ENCODE data around the gene PLAGL1. TPM values are rescaled to one million over a fixed set of nuclear protein-coding genes. Genes with fewer than 3 reads are reported as not detected.

The PLAGL1 gene
- polyA plus RNA-seq, 2 of the 4 experiments (the other 2 are of a cell fraction) = 4.7 to 8.2 TPM

- POLR2A ChIA-PET = no interaction called here
- 41% methylated on average over 2 of the region's 2 CpGs for WGBS (ENCODE audit: missing lambda C conversion rate)
- DNase-seq (ENCODE audit: low read depth in 1 of 2, low spot score in 1 of 2) (no peak), ATAC-seq (no peak), FAIRE-seq (no peak)
- no peak overlapping the region for H3K4me3 ChIP-seq
- no peaks in the 10 kb centered on the region for H3K4me1 ChIP-seq
- CTCF ChIA-PET = interaction anchor here (0.6 kb wide), 1 partner anchor 988 kb away, joined by 3 read pairs; no protein-coding TSS in a partner anchor
- TF ChIP-seq, protein P1, sequence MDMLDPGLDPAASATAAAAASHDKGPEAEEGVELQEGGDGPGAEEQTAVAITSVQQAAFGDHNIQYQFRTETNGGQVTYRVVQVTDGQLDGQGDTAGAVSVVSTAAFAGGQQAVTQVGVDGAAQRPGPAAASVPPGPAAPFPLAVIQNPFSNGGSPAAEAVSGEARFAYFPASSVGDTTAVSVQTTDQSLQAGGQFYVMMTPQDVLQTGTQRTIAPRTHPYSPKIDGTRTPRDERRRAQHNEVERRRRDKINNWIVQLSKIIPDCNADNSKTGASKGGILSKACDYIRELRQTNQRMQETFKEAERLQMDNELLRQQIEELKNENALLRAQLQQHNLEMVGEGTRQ (IDR thresholded peaks at IDR 0.05) = no peak
- TF ChIP-seq RAD21 (conservative IDR thresholded peaks at IDR 0.05 in 1 of 2, IDR thresholded peaks at IDR 0.05 in 1 of 2) = no peak
- no peak for TF ChIP-seq CHD4 (IDR thresholded peaks at IDR 0.05; ENCODE audit: borderline replicate concordance)
- no peak overlapping the region for H3K27ac ChIP-seq
- H3K4me2 ChIP-seq = no peak overlapping the region
- no peaks in the 10 kb centered on the region for H3K9me3 ChIP-seq
These were observed 25.1 kb downstream of the PLAGL1 start for GRCh38 chr6:143982968-143983367.

- 94% methylated on average over 1 of the region's 1 CpG for WGBS (ENCODE audit: missing lambda C conversion rate)
- ATAC-seq = no peak
These were observed 27.1 kb downstream of the PLAGL1 start for GRCh38 chr6:143980921-143981320.

More at GRCh38 chr6:143980921-143981320, 27.1 kb downstream of the PLAGL1 start:
- Histone ChIP-seq H3K27ac (no peak overlapping the region), H3K4me2 (no peak overlapping the region), H3K4me1 (no peaks in the 10 kb centered on the region), H3K9me3 (no peaks in the 10 kb centered on the region), H3K4me3 (no peak overlapping the region)
- no peak for DNase-seq (ENCODE audit: low read depth in 1 of 2, low spot score in 1 of 2)
- POLR2A ChIA-PET = no interaction called here
- CTCF ChIA-PET = interaction anchor here (1.8 kb wide), 1 partner anchor 405 kb away, joined by 5 read pairs; no protein-coding TSS in a partner anchor
- no peak for TF ChIP-seq PHF8 (IDR thresholded peaks at IDR 0.05; ENCODE audit: borderline replicate concordance, low read depth)
- TF ChIP-seq, protein P1 (IDR thresholded peaks at IDR 0.05) = no peak
- TF ChIP-seq JUNB (IDR thresholded peaks at IDR 0.05) = no peak
- no peak for TF ChIP-seq RNF2 (IDR thresholded peaks at IDR 0.05; ENCODE audit: borderline replicate concordance, low read depth)
- no peak for TF ChIP-seq RARB (CRISPR knock-in tag; IDR thresholded peaks at IDR 0.05)
- TF ChIP-seq HEYL (CRISPR knock-in tag; IDR thresholded peaks at IDR 0.05) = no peak
- TF ChIP-seq, protein P2, sequence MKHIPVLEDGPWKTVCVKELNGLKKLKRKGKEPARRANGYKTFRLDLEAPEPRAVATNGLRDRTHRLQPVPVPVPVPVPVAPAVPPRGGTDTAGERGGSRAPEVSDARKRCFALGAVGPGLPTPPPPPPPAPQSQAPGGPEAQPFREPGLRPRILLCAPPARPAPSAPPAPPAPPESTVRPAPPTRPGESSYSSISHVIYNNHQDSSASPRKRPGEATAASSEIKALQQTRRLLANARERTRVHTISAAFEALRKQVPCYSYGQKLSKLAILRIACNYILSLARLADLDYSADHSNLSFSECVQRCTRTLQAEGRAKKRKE (CRISPR knock-in tag; IDR thresholded peaks at IDR 0.05; ENCODE audit: low read depth) = no peak
- no peak for TF ChIP-seq GATA3 (IDR thresholded peaks at IDR 0.05; ENCODE audit: borderline replicate concordance)
- no peak for TF ChIP-seq EP300 (IDR thresholded peaks at IDR 0.05)
- TF ChIP-seq SREBF2 (IDR thresholded peaks at IDR 0.05) = no peak
- no peak for TF ChIP-seq CHD4 (IDR thresholded peaks at IDR 0.05; ENCODE audit: borderline replicate concordance)
- TF ChIP-seq FOSB (CRISPR knock-in tag; IDR thresholded peaks at IDR 0.05) = no peak
- no peak for TF ChIP-seq HOXA7 (CRISPR knock-in tag; IDR thresholded peaks at IDR 0.05)
- TF ChIP-seq KDM1A (IDR thresholded peaks at IDR 0.05; ENCODE audit: low read depth) = no peak
- TF ChIP-seq POLR2AphosphoS2 (conservative IDR thresholded peaks at IDR 0.05; ENCODE audit: low read length) = no peak
- TF ChIP-seq, protein P3, sequence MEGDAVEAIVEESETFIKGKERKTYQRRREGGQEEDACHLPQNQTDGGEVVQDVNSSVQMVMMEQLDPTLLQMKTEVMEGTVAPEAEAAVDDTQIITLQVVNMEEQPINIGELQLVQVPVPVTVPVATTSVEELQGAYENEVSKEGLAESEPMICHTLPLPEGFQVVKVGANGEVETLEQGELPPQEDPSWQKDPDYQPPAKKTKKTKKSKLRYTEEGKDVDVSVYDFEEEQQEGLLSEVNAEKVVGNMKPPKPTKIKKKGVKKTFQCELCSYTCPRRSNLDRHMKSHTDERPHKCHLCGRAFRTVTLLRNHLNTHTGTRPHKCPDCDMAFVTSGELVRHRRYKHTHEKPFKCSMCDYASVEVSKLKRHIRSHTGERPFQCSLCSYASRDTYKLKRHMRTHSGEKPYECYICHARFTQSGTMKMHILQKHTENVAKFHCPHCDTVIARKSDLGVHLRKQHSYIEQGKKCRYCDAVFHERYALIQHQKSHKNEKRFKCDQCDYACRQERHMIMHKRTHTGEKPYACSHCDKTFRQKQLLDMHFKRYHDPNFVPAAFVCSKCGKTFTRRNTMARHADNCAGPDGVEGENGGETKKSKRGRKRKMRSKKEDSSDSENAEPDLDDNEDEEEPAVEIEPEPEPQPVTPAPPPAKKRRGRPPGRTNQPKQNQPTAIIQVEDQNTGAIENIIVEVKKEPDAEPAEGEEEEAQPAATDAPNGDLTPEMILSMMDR (IDR thresholded peaks at IDR 0.05) = no peak
- no peak for TF ChIP-seq PBX3 (IDR thresholded peaks at IDR 0.05)
- no peak for TF ChIP-seq RCOR1 (IDR thresholded peaks at IDR 0.05; ENCODE audit: low read depth, low read length)
- no peak for TF ChIP-seq RFX5 (IDR thresholded peaks at IDR 0.05)
- TF ChIP-seq FOSL2 (IDR thresholded peaks at IDR 0.05) = no peak
- TF ChIP-seq FOSL2 (CRISPR knock-in tag; IDR thresholded peaks at IDR 0.05) = no peak
- no peak for FAIRE-seq

Data from A549 (cell line).